MG63 (cell line): ENCODE data around the gene PATJ. TPM values are rescaled to one million over a fixed set of nuclear protein-coding genes. Genes with fewer than 3 reads are reported as not detected.
"Not testable (repeated sequence)": the region's sequence is repeated elsewhere in the genome, so short reads cannot be mapped to it uniquely, and the experiment has no call there.

Experiments used
- DNase-seq: peaks from one replicate; pipeline ENCODE4 v3.0.0-alpha.2; 2020
- H3K27me3 ChIP-seq: fragments of 250-450 bp; sonication (Bioruptor Pico); 2 replicates; pipeline ENCODE4 v1.5.1; 2020; ENCODE audit warnings: mild to moderate bottlenecking, moderate library complexity
- H3K36me3 ChIP-seq: fragments of 250-450 bp; sonication (Bioruptor Pico); 2 replicates; pipeline ENCODE4 v1.5.1; 2020; ENCODE audit warnings: mild to moderate bottlenecking, moderate library complexity
- H3K4me3 ChIP-seq: fragments of 250-450 bp; sonication (Bioruptor Pico); 2 replicates; pipeline ENCODE4 v1.5.1; 2020; ENCODE audit warnings: mild to moderate bottlenecking, moderate library complexity
- H3K9me3 ChIP-seq: fragments of 250-450 bp; sonication (Bioruptor Pico); 2 replicates; pipeline ENCODE4 v1.5.1; 2020; ENCODE audit warnings: mild to moderate bottlenecking, moderate library complexity
- total RNA-seq: library from RNA; depleted of rRNA; stranded (reverse); fragments of >200 nt; shearing (Covaris generic); gene quantifications from 2 replicates; pipeline ENCODE4 v1.2.3, GENCODE V29; 2014; ENCODE audit warnings: low replicate concordance

The PATJ gene
- total RNA-seq, 1 experiment from 2014 or later: 2.6 TPM

DNA sequence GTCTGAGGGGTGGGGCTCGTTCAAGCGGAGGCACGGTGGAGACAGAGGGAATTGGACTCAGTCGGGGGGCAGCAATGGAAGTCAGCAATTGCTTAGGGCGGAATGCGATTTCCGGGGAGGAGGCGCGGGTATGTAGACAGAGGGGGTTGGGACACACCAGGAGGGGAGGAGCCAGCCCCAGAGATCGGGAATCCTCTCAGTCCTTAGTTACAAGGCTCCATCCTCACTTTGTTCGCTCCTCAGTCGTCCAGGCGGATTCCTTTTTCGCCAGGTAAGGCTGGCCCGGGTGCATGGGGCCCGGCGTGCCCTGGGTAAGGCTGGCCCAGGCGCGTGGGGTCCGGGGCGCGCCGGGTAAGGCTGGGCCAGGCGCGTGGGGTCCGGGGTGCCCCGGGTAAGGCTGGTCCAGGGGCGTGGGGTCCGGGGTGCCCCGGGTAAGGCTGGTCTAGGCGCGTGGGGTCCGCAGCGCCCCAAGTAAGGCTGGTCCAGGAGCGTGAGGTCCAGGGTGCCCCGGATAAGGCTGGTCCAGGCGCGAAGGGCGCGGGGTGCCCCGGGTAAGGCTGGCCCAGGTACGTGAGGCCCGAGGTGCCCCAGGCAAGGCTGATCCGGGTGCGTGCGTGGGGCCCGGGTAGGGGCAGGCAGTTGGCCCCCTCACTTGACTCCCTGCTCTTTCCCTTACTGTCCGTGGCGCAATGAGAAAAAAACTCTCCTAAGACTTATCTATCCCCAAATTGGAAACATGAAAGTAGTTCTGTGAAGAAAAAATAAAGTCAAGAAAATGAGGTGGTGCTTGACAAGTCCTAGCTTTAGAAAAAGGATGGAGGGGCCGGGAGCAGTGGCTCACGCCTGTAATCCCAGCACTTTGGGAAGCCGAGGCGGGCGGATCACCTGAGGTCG, 452.6 kb downstream of the PATJ start, which contains the start of gene L1TD1:
L1TD1 (plus strand) TSS at position 199 of the 894 bp plus-strand sequence. CDS start 11,780 bp downstream, outside the sequence.
- DNase-seq: no peak
- H3K4me3 ChIP-seq: no peak within 1 kb of the TSS
- H3K36me3 ChIP-seq: no peaks in the 10 kb centered on the region
- no peaks in the 10 kb centered on the region for H3K9me3 ChIP-seq
- no peaks in the 10 kb centered on the region for H3K27me3 ChIP-seq

DNA sequence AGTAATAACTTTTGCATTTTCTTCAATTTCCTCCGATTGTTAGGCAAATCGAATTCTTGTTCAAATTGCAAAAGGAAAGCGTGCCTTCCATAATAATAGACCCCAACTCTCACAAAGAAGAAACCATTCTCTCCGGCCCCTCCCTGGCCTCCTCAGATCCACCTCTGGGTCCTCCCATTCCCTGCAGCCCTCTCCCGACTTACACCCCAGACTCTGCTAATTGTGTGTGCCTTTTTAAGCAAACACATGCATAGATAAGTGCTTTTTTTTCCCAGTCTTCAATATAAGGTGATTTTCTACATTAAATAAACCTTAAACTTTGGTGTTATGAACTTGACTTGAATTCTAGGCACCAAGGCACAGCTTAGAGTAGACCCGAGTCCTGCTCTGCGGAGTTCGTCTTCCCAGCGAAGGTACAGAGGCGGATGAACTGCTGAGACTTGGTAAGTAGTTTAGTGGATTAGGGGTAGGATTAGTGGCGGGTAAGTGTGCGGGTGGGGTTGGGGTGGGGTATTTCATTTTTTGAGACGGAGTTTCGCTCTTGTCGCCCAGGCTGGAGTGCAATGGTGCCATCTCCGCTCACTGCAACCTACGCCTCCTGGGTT, 453.9 kb downstream of the PATJ start:
- Histone ChIP-seq H3K9me3 (no peaks in the 10 kb centered on the region), H3K36me3 (no peaks in the 10 kb centered on the region)
- no peak for DNase-seq

DNA sequence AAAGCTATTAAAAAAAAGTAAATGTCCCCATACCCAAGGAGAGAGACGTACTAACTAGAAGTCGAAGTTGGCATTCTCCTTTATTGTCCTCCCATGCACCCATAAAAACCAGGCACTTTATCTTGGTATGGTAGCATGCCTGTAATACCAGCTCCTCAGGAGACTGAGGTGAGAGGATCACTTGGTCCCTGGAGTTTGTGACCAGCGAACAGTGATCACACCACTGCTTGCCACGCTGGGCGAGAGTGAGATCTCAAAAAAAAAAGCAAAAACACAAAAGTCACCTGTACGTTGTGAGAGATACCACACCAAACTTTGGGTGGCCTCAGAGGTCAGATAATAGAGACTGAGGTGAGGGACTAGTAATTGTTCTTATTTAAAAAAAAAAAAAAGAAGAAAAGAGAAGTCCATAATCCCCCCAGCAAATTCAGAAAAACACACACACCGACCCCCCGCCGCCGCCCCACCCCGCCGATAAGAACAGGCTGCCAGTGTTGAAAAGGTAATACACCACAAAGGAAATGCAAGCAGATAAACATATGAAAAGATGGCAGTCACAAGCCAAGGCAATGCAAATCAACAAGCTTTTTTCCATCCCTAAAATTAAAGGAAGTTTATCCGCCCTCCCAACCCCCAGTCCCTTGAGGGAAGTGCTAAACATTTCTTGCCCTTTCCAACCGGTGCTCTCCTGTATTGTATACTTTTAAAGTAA, 455.9 kb downstream of the PATJ start:
- Histone ChIP-seq H3K4me3 (no peak overlapping the region), H3K27me3 (no peaks in the 10 kb centered on the region), H3K36me3 (no peaks in the 10 kb centered on the region), H3K9me3 (no peaks in the 10 kb centered on the region)
- DNase-seq: no peak

More for the DNA sequence above, 453.9 kb downstream of the PATJ start:
- H3K27me3 ChIP-seq: no peaks in the 10 kb centered on the region
- H3K4me3 ChIP-seq: no peak overlapping the region

DNA sequence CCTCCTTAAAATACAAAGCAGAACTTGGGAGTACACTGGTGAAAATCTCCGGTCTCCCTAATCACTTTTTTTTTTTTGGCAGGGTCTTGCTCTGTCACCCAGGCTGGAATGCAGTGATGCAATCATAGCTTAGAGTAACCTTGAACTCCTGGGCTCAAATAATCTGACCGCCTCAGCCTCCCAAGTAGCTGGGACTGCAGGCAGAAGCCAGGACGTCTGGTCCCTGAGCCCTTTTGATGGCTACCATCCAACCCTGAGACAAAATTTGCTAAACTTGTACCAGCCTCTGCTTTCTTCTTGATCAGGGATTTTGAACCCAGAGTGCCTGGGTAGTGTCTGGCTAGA, 456.5 kb downstream of the PATJ start:
- H3K4me3 ChIP-seq: no peak overlapping the region
- no peaks in the 10 kb centered on the region for H3K27me3 ChIP-seq
- H3K36me3 ChIP-seq: no peaks in the 10 kb centered on the region
- DNase-seq: peak; percentile 22
- no peaks in the 10 kb centered on the region for H3K9me3 ChIP-seq

DNA sequence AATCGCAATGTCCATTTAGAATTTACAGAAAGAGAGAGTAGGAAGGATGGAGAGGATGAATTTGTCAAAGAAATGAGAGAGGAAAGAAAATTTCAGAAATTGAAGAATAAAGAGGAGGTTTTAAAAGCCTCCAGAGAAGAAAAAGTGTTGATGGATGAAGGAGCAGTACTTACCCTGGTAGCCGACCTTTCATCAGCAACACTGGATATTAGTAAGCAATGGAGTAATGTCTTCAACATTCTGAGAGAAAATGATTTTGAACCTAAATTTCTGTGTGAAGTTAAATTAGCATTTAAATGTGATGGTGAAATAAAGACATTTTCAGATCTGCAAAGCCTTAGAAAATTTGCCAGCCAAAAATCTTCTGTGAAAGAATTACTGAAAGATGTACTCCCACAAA, 464.9 kb downstream of the PATJ start:
- DNase-seq: no peak
- Histone ChIP-seq H3K4me3 (no peak overlapping the region), H3K36me3 (no peaks in the 10 kb centered on the region)

DNA sequence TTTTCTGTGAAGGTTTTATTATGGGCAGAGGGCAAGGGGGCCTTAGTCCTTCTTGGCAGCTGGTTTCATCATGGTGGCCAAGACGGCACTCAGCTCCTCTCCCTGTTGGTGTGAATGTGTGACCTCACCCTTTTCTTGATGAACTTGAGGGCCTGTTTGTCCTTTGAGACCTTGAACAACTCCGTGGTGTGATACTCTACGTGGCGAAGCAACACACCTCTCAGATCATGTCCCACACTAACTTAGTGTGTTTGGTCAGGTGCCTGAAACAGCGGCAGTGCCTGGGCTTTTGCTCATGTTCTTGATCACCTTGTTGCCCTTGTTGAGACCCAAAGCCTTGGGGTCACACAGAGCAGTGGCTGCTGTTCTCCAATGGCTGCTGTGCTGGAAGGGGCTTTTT, 465.8 kb downstream of the PATJ start:
- no peak for DNase-seq
- Histone ChIP-seq H3K27me3 (no peaks in the 10 kb centered on the region), H3K4me3 (no peak overlapping the region), H3K9me3 (peaks cover 7% of the 10 kb centered on the region), H3K36me3 (no peaks in the 10 kb centered on the region)

More for the DNA sequence above, 464.9 kb downstream of the PATJ start:
- H3K9me3 ChIP-seq: peaks cover 7% of the 10 kb centered on the region
- H3K27me3 ChIP-seq: no peaks in the 10 kb centered on the region

DNA sequence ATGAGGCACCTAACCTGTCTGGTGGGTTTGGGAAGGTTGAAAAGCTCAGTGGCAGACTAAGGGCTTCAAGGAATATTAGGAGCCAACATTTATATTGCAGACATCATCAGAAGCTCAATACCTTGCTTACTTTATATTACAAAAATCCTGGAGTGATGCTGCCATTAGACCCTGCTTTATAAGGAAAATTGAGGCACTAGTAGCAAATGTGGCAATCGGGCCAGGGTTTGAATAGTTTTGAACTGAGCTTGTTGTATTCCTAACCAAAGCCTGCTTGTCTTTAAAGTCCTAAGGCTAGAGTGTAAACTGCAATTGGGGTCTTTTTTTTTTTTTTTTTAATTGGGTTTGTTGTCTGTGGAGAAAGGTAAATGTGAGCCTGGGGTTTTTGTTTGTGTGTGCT, 466.7 kb downstream of the PATJ start:
- Histone ChIP-seq H3K9me3 (peaks cover 7% of the 10 kb centered on the region), H3K4me3 (no peak overlapping the region), H3K27me3 (no peaks in the 10 kb centered on the region), H3K36me3 (no peaks in the 10 kb centered on the region)
- DNase-seq: no peak

DNA sequence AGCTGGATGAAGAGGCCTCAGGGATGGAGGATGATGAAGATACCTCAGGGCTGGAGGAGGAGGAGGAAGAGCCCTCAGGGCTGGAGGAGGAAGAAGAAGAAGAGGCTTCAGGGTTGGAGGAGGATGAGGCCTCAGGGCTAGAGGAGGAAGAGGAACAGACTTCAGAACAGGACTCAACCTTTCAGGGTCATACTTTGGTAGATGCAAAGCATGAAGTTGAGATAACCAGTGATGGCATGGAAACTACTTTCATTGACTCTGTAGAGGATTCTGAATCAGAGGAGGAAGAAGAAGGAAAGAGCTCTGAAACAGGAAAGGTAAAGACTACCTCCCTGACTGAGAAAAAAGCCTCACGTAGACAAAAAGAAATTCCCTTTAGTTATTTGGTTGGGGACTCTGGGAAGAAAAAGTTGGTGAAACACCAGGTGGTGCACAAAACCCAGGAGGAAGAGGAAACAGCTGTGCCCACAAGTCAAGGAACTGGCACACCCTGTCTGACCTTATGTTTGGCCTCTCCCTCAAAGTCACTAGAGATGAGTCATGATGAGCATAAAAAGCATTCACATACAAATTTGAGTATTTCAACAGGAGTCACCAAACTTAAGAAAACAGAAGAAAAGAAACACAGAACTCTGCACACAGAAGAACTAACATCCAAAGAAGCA, 467.8 kb downstream of the PATJ start:
- DNase-seq: peak; percentile 14
- H3K27me3 ChIP-seq: no peaks in the 10 kb centered on the region
- H3K9me3 ChIP-seq: peaks cover 7% of the 10 kb centered on the region
- H3K4me3 ChIP-seq: no peak overlapping the region
- no peaks in the 10 kb centered on the region for H3K36me3 ChIP-seq

DNA sequence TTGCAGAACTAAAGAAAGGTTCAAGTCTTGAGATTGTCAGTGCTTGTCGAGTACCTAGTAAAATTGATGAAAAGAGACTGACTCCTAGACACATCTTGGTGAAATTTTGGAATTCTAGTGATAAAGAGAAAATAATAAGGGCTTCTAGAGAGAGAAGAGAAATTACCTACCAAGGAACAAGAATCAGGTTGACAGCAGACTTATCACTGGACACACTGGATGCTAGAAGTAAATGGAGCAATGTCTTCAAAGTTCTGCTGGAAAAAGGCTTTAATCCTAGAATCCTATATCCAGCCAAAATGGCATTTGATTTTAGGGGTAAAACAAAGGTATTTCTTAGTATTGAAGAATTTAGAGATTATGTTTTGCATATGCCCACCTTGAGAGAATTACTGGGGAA, 468.7 kb downstream of the PATJ start:
- H3K36me3 ChIP-seq: no peaks in the 10 kb centered on the region
- DNase-seq: no peak
- no peak overlapping the region for H3K4me3 ChIP-seq
- no peaks in the 10 kb centered on the region for H3K27me3 ChIP-seq
- H3K9me3 ChIP-seq: peaks cover 7% of the 10 kb centered on the region

DNA sequence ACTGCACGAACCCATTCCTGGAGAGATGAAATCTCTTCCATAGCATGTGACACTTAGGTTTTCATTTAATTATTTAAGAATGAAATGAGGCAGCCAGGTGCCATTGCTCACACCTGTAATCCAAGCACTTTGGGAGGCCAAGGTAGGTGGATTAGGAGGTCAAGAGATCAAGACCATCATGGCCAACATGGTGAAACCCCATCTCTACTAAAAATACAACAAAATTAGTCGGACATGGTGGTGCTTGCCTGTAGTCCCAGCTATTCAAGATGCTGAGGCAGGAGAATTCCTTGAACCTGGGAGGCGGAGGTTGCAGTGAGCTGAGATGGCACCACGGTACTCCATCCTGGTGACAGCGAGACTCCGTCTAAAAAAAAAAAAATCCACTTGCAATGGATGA, 470.1 kb downstream of the PATJ start:
- no peak for DNase-seq
- H3K27me3 ChIP-seq: no peaks in the 10 kb centered on the region

DNA sequence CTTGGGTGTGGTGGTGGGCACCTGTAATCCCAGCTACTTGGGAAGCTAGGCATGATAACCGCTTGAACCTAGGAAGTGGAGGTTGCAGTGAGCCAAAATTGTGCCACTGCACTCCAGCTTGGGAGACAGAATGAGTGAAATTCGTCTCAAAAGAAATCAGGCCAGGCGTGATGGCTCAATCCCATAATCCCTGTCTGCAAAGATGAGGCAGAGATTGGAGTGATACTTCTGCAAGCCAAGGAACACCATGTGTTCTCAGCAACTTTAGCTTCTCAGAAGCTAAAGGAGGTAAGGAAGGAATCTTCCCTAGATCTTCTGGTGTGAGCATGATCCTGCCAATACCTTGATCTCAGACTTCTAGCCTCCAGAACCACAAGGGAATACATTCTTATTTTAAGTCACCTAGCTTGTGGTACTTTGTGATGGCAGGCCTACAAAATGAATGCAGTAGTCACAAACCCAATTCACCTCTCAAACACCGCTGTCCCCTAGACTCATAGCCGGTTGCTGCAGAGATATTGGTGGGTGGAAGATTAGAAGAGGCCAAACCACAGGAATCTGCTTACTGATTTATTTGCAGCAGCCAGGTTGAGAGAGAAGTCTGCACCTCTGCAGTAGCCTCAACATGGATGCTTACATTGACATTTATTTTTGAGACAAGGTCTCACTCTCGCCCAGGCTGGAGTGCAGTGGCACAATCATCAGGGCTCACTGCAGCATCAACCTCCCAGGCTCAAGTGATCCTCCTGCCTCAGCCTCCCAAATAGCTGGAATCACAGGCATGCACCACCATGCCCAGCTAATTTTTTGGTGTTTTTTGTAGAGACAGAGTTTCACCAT, 471.0 kb downstream of the PATJ start:
- peaks cover 7% of the 10 kb centered on the region for H3K9me3 ChIP-seq
- no peak for DNase-seq

More for the DNA sequence above, 470.1 kb downstream of the PATJ start:
- H3K9me3 ChIP-seq: peaks cover 7% of the 10 kb centered on the region
- H3K36me3 ChIP-seq: no peaks in the 10 kb centered on the region
- no peak overlapping the region for H3K4me3 ChIP-seq

DNA sequence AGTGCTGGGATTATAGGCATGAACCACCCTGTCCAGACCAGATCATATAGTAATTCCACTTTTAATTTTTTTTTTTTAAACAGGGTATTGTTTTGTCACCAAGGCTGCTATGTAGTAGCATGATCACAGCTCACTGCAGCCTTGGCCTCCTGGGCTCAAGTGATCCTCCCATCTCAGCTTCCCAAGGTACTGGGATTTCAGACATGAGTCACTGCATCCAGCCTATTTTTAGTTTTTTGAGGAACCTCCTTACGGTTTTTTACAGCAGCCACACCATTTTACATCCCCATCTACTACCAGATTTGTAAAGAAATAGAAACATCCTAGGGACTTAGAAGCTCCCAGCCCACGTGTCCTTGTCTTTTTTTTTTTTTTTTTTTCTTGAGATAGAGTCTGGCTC, 476.3 kb downstream of the PATJ start:
- Histone ChIP-seq H3K4me3 (no peak overlapping the region), H3K27me3 (no peaks in the 10 kb centered on the region), H3K9me3 (no peaks in the 10 kb centered on the region), H3K36me3 (no peaks in the 10 kb centered on the region)
- no peak for DNase-seq

More for the DNA sequence above, 471.0 kb downstream of the PATJ start:
- H3K4me3 ChIP-seq: no peak overlapping the region
- no peaks in the 10 kb centered on the region for H3K36me3 ChIP-seq
- no peaks in the 10 kb centered on the region for H3K27me3 ChIP-seq

DNA sequence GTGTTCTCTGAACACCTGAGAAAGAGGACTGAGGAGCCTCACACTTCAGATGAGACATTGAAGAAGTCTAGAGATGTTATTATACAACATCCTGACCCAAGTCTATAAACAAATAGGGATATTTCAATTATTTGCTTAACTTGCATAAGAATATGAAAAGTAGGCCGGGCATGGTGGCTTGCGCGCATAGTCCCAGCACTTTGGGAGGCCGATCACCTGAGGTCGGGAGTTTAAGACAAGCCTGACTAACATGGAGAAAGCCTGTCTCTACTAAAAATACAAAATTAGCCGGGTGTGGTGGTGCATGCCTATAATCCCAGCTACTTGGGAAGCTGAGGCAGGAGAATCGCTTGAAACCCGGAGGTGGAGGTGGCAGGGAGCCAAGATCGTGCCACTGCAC, 478.2 kb downstream of the PATJ start:
- H3K36me3 ChIP-seq, DNase-seq, H3K9me3 ChIP-seq, H3K4me3 ChIP-seq, H3K27me3 ChIP-seq: not testable (repeated sequence)

DNA sequence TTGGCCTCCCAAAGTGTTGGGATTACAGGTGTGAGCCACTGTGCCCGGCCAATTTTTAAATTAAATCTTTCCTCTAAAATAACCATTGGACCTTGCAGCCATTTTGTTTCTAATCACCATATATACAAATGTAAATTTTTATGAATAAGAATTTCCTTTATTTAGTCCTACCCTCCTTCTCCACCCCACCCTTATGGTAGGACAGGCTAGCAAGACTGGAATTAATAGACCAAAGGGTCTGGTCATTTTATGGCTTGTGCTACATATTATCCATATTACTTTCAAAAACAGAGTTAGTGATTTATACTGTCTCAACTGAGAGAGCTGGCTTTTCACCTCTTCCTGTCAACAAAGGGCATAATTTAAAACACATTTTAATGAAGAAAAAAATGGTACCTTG, 478.9 kb downstream of the PATJ start:
- Histone ChIP-seq H3K36me3 (no peaks in the 10 kb centered on the region), H3K4me3 (no peak overlapping the region), H3K27me3 (no peaks in the 10 kb centered on the region), H3K9me3 (no peaks in the 10 kb centered on the region)
- DNase-seq: no peak

DNA sequence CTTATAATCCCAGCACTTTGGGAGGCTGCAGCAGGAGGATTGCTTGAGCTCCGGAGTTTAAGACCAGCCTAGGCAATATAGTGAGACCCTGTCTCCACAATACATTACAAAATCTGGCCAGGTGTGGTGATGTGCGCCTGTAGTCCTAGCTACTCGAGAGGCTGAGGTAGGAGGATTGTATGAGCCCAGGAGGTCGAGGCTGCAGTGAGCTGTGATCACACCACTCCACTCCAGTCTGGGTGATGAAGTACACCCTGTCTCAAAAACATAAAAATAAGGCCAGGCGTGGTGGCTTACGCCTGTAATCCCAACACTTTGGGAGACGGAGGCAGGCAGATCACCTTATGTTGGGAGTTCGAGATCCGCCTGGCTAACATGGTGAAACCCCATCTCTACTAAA, 480.0 kb downstream of the PATJ start:
- Histone ChIP-seq H3K36me3 (no peaks in the 10 kb centered on the region), H3K27me3 (no peaks in the 10 kb centered on the region), H3K4me3 (no peak overlapping the region), H3K9me3 (no peaks in the 10 kb centered on the region)
- DNase-seq: no peak

DNA sequence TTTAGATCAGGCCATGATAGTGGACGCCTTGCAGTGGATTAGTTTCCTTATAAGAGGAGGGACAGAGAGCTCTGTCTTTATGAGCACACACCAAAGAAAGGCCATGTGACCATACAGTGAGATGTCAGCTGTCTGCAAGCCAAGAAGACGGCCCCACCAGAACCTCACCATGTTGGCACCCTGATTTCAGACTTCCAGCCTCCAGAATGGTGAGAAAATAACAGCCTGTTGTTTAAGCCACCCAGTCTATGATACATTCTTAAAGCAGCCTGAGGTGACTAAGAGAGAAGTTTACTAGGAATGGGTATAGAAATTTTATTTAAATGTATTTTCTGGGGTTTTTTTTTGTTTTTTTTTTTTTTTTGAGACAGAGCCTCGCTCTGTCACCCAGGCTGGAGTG, 481.9 kb downstream of the PATJ start:
- DNase-seq: no peak
- no peak overlapping the region for H3K4me3 ChIP-seq
- H3K9me3 ChIP-seq: no peaks in the 10 kb centered on the region
- no peaks in the 10 kb centered on the region for H3K27me3 ChIP-seq
- H3K36me3 ChIP-seq: no peaks in the 10 kb centered on the region
